Gastrocnemius medialis (tissue), 4 donors: Measurements from ENCODE around the gene RELCH. TPM values are rescaled to one million over a fixed set of nuclear protein-coding genes. Genes with fewer than 3 reads are reported as not detected.

Source experiments
- ATAC-seq, 2 donors: fragments of 150-250 bp; one replicate each; pipeline ENCODE4 v1.9.1; 2016
- DNase-seq, 2 donors: peaks; one replicate each; pipeline ENCODE4 v3.0.0-alpha.2; 2019
- H3K27ac ChIP-seq, 4 donors: fragments of 200-600 bp; sonication (generic); 1 replicate in 1 of 4; 2 replicates in 3 of 4; pipeline ENCODE4 v1.5.1; 2016 to 2018; ENCODE audit warnings: mild to moderate bottlenecking in 2 of 4, moderate library complexity in 1 of 4
- H3K27me3 ChIP-seq, 3 donors: fragments of 200-600 bp; sonication (generic) in 2 of 3; 1 replicate in 1 of 3; 2 replicates in 2 of 3; pipeline versions ENCODE4 v1.5.1 to v1.6.0; 2016 to 2019; ENCODE audit warnings: mild to moderate bottlenecking in 1 of 3, moderate library complexity in 1 of 3
- H3K36me3 ChIP-seq, 2 donors: fragments of 200-600 bp; sonication (generic) in 1 of 2; one replicate each; pipeline ENCODE4 v1.5.1; 2017 to 2018
- H3K4me1 ChIP-seq, 2 donors: fragments of 200-600 bp; sonication (generic) in 1 of 2; one replicate each; pipeline ENCODE4 v1.5.1; 2016 to 2017; ENCODE audit warnings: mild to moderate bottlenecking in 2 of 2
- H3K4me3 ChIP-seq, 4 donors: fragments of 200-600 bp; sonication (generic) in 3 of 4; 1 replicate in 1 of 4; 2 replicates in 3 of 4; pipeline ENCODE4 v1.5.1; 2016 to 2019; ENCODE audit warnings: mild to moderate bottlenecking in 2 of 4
- H3K9me3 ChIP-seq, 3 donors: fragments of 200-600 bp; sonication (generic) in 2 of 3; 1 replicate in 1 of 3; 2 replicates in 2 of 3; pipeline ENCODE4 v1.5.1; 2016 to 2019
- POLR2A ChIP-seq, 2 donors: fragments of 450-650 bp; IDR thresholded peaks; one replicate each; pipeline ENCODE4 v1.6.1; 2017; ENCODE audit warnings: antibody characterized with exemption in 2 of 2, mild to moderate bottlenecking in 2 of 2, moderate library complexity in 2 of 2
- in situ Hi-C, 4 donors: fragments of 200-750 bp; cut with MboI; loops; one replicate each; pipeline versions ENCODE4 v1.15.0 to v1.8.0; 2017; ENCODE audit warnings: low sequenced_read_pairs in 4 of 4
- intact Hi-C: fragments of 100-400 bp; cut with DNase I; formaldehyde crosslinking; loops from one replicate; pipeline ENCODE4 v1.15.1; 2023; ENCODE audit warnings: low total_unique reads
- total RNA-seq, 4 donors: library from RNA; depleted of rRNA; stranded (reverse); fragments of >200 nt; gene quantifications; one replicate each; pipeline versions ENCODE4 v1.1.0 to v1.2.3, GENCODE V29; 2016
- TF ChIP-seq, protein P1 (sequence below), 5 experiments: fragments of 450-650 bp in 3 of 5; fragments of 200-600 bp in 2 of 5; sonication (generic) in 2 of 5; IDR thresholded peaks in 4 of 5; conservative IDR thresholded peaks in 1 of 5; 1 replicate in 4 of 5; 2 replicates in 1 of 5; pipeline ENCODE4 v1.5.1; 2016 to 2019; ENCODE audit warnings: antibody characterized with exemption in 5 of 5, mild to moderate bottlenecking in 3 of 5, moderate library complexity in 3 of 5

The RELCH gene
- total RNA-seq, 4 donors from 2014 or later = 8.4 to 16.8 (median 12.6) TPM

DNA sequence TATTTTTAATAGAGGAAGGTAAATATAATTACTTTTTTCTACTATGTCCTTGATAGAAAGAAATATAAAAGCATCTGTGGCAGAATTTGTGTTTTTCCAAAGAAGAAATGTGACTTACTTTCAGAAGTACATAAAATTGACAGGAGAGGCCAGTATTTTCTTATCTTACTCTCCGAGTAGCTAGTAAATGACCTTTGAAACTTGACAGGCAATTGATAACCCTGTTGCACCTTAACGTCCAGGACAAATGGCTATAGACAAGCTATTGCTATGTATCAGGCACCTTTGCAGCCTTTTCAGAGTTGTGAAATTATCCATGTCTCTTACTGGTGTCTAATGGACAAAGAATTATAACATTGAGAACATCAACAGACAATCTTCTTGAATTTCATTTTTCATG lies 75.0 kb downstream of the RELCH start:
- DNase-seq (no peak), ATAC-seq (no peak)
- Histone ChIP-seq H3K9me3 (no peaks in the 10 kb centered on the region), H3K4me1 (no peaks in the 10 kb centered on the region), H3K4me3 (no peak overlapping the region), H3K27me3 (no peaks in the 10 kb centered on the region), H3K36me3 (peaks cover 0 to 78% of the 10 kb centered on the region in 2 donors), H3K27ac (no peak overlapping the region)
- intact Hi-C loops = no loop called here
- in situ Hi-C loops = no loop called here
- TF ChIP-seq POLR2A (IDR thresholded peaks at IDR 0.05) = no peak
- TF ChIP-seq, protein P1, sequence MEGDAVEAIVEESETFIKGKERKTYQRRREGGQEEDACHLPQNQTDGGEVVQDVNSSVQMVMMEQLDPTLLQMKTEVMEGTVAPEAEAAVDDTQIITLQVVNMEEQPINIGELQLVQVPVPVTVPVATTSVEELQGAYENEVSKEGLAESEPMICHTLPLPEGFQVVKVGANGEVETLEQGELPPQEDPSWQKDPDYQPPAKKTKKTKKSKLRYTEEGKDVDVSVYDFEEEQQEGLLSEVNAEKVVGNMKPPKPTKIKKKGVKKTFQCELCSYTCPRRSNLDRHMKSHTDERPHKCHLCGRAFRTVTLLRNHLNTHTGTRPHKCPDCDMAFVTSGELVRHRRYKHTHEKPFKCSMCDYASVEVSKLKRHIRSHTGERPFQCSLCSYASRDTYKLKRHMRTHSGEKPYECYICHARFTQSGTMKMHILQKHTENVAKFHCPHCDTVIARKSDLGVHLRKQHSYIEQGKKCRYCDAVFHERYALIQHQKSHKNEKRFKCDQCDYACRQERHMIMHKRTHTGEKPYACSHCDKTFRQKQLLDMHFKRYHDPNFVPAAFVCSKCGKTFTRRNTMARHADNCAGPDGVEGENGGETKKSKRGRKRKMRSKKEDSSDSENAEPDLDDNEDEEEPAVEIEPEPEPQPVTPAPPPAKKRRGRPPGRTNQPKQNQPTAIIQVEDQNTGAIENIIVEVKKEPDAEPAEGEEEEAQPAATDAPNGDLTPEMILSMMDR (IDR thresholded peaks at IDR 0.05 in 4 of 5, conservative IDR thresholded peaks at IDR 0.05 in 1 of 5) = no peak

DNA sequence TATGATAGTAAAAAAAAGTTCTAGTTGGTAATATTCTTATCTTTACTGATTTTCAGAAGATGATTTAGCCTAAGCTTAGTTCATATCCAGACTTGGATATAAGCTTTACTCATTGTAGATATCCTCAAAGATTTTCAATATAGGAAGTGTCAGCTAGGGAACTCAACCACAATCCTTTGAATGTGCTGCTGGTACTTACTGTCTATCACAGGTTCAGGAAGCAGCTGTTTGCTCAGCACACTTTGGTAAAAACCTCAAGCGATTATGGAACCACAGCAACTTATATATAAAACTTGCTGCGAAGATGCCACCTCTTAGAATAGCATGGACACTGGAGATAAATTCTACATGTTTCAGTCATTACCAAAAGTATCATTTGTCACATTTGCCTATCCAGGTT lies 77.9 kb downstream of the RELCH start:
- no peaks in the 10 kb centered on the region for H3K9me3 ChIP-seq
- no peak overlapping the region for H3K4me3 ChIP-seq
- no peaks in the 10 kb centered on the region for H3K4me1 ChIP-seq
- intact Hi-C loops = no loop called here
- peaks cover 0 to 70% of the 10 kb centered on the region in 2 donors for H3K36me3 ChIP-seq
- in situ Hi-C loops = no loop called here
- ATAC-seq (no peak), DNase-seq (no peak)
- no peaks in the 10 kb centered on the region for H3K27me3 ChIP-seq
- H3K27ac ChIP-seq = no peak overlapping the region
- TF ChIP-seq POLR2A (IDR thresholded peaks at IDR 0.05) = no peak
- TF ChIP-seq, protein P1 (IDR thresholded peaks at IDR 0.05 in 4 of 5, conservative IDR thresholded peaks at IDR 0.05 in 1 of 5) = no peak

DNA sequence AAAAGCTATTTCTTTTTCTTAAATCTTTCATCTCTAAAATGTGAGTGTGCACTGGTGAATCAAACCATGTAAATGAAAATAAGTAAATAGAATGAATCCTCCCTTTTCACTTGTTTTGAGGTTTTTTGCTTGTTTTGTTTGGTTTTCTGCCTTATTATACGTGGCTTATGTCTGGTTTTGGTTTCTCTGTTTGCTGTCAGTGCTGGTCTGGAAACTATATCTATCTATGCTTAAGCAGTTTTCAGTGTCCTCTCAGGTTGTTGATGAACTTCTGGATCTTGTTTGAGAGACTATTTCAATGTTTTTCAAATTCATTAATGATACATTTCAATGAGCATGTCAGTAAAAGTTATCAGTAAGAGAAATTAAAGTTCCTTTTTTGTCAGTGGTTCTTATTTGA lies 90.0 kb downstream of the RELCH start:
- no peak for DNase-seq
- Histone ChIP-seq H3K4me3 (no peak overlapping the region), H3K27me3 (no peaks in the 10 kb centered on the region), H3K27ac (no peak overlapping the region), H3K9me3 (no peaks in the 10 kb centered on the region), H3K4me1 (no peaks in the 10 kb centered on the region), H3K36me3 (peaks cover 0 to 5% of the 10 kb centered on the region in 2 donors)
- no peak for ATAC-seq
- intact Hi-C loops = no loop called here
- TF ChIP-seq POLR2A (IDR thresholded peaks at IDR 0.05) = no peak
- TF ChIP-seq, protein P1 (IDR thresholded peaks at IDR 0.05 in 4 of 5, conservative IDR thresholded peaks at IDR 0.05 in 1 of 5) = no peak
- in situ Hi-C loops = loop anchor here in 1 of 4 donors (25.0 kb wide), 1 partner anchor 285 kb away; no protein-coding TSS in a partner anchor

DNA sequence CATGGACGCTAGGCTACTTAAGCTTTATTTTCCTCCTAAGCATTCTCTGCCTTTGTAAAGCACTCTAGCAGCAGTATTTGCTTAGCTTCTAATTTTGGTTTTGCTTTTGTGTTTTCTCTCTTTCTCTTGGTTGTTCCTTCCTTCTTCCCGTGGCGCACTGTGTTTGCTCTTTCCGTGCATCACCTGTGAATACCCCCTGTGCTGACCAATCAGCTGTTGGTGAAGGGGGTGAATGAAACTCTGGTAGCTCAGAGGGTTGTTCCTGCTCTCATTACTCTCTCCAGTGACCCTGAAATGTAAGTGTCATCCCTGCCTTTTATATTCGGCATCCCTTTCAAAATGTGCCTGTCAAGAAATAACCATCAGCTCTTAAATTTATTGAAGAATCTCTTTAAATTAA lies 92.5 kb downstream of the RELCH start:
- TF ChIP-seq, protein P1 (IDR thresholded peaks at IDR 0.05 in 4 of 5, conservative IDR thresholded peaks at IDR 0.05 in 1 of 5) = no peak
- TF ChIP-seq POLR2A (IDR thresholded peaks at IDR 0.05) = no peak
- intact Hi-C loops (no loop called here), in situ Hi-C loops (loop anchor here in 1 of 4 donors (25.0 kb wide), 1 partner anchor 283 kb away; no protein-coding TSS in a partner anchor)
- Histone ChIP-seq H3K36me3 (peaks cover 0 to 5% of the 10 kb centered on the region in 2 donors), H3K27ac (no peak overlapping the region), H3K4me3 (no peak overlapping the region), H3K27me3 (no peaks in the 10 kb centered on the region), H3K4me1 (peaks cover 2 to 11% of the 10 kb centered on the region in 2 donors), H3K9me3 (no peaks in the 10 kb centered on the region)
- ATAC-seq = no peak
- no peak for DNase-seq

DNA sequence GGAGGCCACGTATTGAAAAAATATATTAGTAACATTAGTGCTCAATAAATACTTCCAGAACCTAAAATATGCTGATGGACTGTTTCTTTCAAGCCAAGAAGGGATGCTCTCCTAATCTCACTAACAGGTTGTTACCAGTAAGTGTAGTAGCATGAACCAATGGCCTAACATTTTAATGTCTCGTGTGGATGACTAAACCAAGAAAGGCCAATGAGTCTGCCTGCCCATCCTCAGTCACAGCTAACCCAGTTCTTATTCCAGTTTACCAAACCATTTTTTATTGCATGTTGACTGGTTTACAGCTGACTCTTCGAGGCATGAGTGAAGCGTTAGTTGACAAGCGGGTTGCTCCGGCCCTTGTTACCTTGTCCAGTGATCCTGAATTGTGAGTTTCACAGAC lies 93.0 kb downstream of the RELCH start:
- peaks cover 5 to 11% of the 10 kb centered on the region in 2 donors for H3K4me1 ChIP-seq
- H3K9me3 ChIP-seq = no peaks in the 10 kb centered on the region
- peaks cover 0 to 4% of the 10 kb centered on the region in 2 donors for H3K36me3 ChIP-seq
- TF ChIP-seq POLR2A (IDR thresholded peaks at IDR 0.05) = no peak
- TF ChIP-seq, protein P1 (IDR thresholded peaks at IDR 0.05 in 4 of 5, conservative IDR thresholded peaks at IDR 0.05 in 1 of 5) = no peak
- H3K27me3 ChIP-seq = no peaks in the 10 kb centered on the region
- in situ Hi-C loops = loop anchor here in 1 of 4 donors (25.0 kb wide), 1 partner anchor 282 kb away; no protein-coding TSS in a partner anchor
- ATAC-seq = no peak
- no peak overlapping the region for H3K27ac ChIP-seq
- DNase-seq = no peak
- no peak overlapping the region for H3K4me3 ChIP-seq
- intact Hi-C loops = no loop called here
